ENCODE results near the gene GRXCR2.

DNA sequence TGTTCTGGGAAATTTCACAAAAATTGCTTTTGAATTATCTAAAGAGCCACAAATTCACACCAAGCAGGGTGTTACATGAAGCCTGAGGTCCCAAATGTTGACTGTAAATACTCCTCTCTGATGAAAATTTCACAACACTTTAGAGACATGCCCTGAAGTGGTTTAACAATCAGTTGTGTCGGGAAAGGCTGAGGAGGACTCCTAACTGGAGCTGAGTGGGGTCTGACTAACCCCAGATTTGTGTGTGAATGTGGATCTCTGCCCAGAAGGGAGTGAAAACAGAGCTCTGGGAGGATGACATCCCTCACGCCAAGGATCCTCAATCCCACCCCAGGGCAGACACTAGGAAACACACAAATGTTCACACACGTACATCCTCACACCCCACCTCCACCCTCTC is 31.1 kb upstream of the GRXCR2 start:
- TF ChIP-seq EZH2 (IDR thresholded peaks at IDR 0.05; ENCODE audit: insufficient read depth, poor library complexity, severe bottlenecking) (no peak), EZH2phosphoT487 (IDR thresholded peaks at IDR 0.05; ENCODE audit: insufficient read depth, low read depth) (no peak)
